ENCODE measurements around the gene PCMTD2. TPM values are rescaled to one million over a fixed set of nuclear protein-coding genes. Genes with fewer than 3 reads are reported as not detected.

PCMTD2 gene
- total and polyA plus RNA-seq, 2 of the 13 experiments (the other 11 are each of a cell fraction or from before 2014, with no cell fraction given) = 47.0 to 76.9 TPM

DNA sequence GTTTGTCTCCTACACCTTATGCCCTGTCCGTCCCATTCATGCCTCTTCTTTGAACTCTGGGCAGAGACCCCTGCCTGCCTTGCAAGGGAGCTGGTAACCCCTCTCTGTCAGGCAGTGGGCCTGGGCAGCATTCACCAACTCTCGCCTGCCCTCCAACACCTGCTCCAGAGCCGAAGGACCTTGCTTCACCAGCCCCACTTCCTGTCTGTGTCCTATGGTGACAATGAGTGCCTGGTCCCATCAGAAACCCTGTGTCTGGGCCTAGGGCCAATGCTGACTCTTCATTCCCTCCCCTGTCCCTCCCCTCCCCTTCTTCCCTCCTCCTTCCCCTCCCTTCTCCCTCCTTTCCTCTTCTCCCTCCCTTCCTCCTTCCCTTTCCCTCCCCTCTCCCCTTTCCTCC, 22.8 kb upstream of the PCMTD2 start (continued):
- TF ChIP-seq, protein P1, sequence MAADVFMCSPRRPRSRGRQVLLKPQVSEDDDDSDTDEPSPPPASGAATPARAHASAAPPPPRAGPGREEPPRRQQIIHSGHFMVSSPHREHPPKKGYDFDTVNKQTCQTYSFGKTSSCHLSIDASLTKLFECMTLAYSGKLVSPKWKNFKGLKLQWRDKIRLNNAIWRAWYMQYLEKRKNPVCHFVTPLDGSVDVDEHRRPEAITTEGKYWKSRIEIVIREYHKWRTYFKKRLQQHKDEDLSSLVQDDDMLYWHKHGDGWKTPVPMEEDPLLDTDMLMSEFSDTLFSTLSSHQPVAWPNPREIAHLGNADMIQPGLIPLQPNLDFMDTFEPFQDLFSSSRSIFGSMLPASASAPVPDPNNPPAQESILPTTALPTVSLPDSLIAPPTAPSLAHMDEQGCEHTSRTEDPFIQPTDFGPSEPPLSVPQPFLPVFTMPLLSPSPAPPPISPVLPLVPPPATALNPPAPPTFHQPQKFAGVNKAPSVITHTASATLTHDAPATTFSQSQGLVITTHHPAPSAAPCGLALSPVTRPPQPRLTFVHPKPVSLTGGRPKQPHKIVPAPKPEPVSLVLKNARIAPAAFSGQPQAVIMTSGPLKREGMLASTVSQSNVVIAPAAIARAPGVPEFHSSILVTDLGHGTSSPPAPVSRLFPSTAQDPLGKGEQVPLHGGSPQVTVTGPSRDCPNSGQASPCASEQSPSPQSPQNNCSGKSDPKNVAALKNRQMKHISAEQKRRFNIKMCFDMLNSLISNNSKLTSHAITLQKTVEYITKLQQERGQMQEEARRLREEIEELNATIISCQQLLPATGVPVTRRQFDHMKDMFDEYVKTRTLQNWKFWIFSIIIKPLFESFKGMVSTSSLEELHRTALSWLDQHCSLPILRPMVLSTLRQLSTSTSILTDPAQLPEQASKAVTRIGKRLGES (CRISPR knock-in tag; IDR thresholded peaks at IDR 0.05; ENCODE audit: borderline replicate concordance) = no peak
- TF ChIP-seq ZNF7 (CRISPR knock-in tag; IDR thresholded peaks at IDR 0.05) (no peak), ZNF674 (CRISPR knock-in tag; IDR thresholded peaks at IDR 0.05; ENCODE audit: low read depth) (no peak), ZSCAN25 (CRISPR knock-in tag; IDR thresholded peaks at IDR 0.05) (peak; percentile 74; the same call in 1 of the 2 replicates), HES4 (CRISPR knock-in tag; IDR thresholded peaks at IDR 0.05; ENCODE audit: borderline replicate concordance) (no peak), ISX (CRISPR knock-in tag; conservative IDR thresholded peaks at IDR 0.05) (no peak), ZNF484 (CRISPR knock-in tag; IDR thresholded peaks at IDR 0.05; ENCODE audit: borderline replicate concordance, low read depth) (no peak), NONO (IDR thresholded peaks at IDR 0.05) (no peak), NONO (CRISPR knock-in tag; conservative IDR thresholded peaks at IDR 0.05) (no peak), KLF13 (CRISPR knock-in tag; IDR thresholded peaks at IDR 0.05) (no peak), IKZF1 (IDR thresholded peaks at IDR 0.05) (no peak)

DNA sequence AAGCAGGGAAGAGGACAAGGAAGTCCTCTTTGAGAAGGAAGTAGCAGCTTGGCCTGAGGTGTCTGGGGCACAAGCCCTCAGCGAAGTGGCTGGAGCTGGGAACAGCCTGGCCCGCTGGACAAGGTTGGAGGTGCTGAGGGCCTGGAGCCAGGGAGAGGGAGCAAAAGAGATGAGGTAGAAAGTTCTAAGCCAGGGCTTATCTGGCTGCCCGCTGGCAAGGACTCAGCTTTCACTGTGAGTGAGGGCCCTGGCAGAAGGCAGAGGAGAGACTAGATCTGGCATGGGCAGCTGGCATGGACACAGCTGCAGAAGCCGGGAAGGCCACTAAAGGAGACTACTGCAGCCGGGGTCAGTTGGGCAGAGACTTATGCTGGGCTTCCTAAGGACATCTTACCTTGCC, 21.8 kb upstream of the PCMTD2 start:
- peaks cover under 1 to 20% of the 10 kb centered on the region in 2 experiments; a peak in 3 of 5 replicates for H3K27me3 ChIP-seq (ENCODE audit: control insufficient read depth in 1 of 2, insufficient read depth in 2 of 2, low read length in 2 of 2)
- no peaks in the 10 kb centered on the region for H3K36me3 ChIP-seq (replicated peaks in 1 of 2; ENCODE audit: control insufficient read depth in 1 of 2, insufficient read depth in 2 of 2, low read length in 2 of 2)
- H3K4me3 ChIP-seq (replicated peaks in 1 of 3; ENCODE audit: insufficient read depth in 1 of 3, low read depth in 2 of 3, low read length in 3 of 3) = no peak overlapping the region
- H4K20me1 ChIP-seq (ENCODE audit: insufficient read depth, low read length) = no peaks in the 10 kb centered on the region
- ChIA-PET CTCF (ENCODE audit: low intra/inter-chr PET ratio, low total read pairs) (no interaction called here), POLR2A (interaction anchor here (0.7 to 2.4 kb wide), 5 partner anchors 9 to 22 kb away, joined by 3 to 16 read pairs (median 6); partner anchors contain the start of gene PCMTD2)
- no peaks in the 10 kb centered on the region for H3K9me3 ChIP-seq (ENCODE audit: low read length)
- intact Hi-C loops (cut with micrococcal nuclease; ENCODE audit: unreplicated experiment) (no loop called here), in situ Hi-C loops (cut with HindIII; ENCODE audit: extremely low pct_ligation_motif_present, low pct_unique_long_range_greater_than_20kb) (no loop called here)
- TF ChIP-seq, protein P2, sequence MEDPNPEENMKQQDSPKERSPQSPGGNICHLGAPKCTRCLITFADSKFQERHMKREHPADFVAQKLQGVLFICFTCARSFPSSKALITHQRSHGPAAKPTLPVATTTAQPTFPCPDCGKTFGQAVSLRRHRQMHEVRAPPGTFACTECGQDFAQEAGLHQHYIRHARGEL (CRISPR knock-in tag; IDR thresholded peaks at IDR 0.05) = no peak
- TF ChIP-seq ZMYM3 (CRISPR knock-in tag; IDR thresholded peaks at IDR 0.05) = no peak
- no peak for TF ChIP-seq HOXA9 (CRISPR knock-in tag; IDR thresholded peaks at IDR 0.05; ENCODE audit: borderline replicate concordance)
- no peak for TF ChIP-seq IKZF1 (IDR thresholded peaks at IDR 0.05)
- no peak for TF ChIP-seq HNRNPK (IDR thresholded peaks at IDR 0.05; ENCODE audit: low read depth, low read length, poor library complexity, severe bottlenecking)
- TF ChIP-seq ZNF891 (CRISPR knock-in tag; IDR thresholded peaks at IDR 0.05) = no peak
- TF ChIP-seq NCOA2 (CRISPR knock-in tag; IDR thresholded peaks at IDR 0.05) = no peak
- peak; percentile 2 for ATAC-seq
- no peaks in the 10 kb centered on the region for H3K79me2 ChIP-seq (ENCODE audit: insufficient read depth, low read length)
- WGBS (ENCODE audit: low lambda C conversion rate) = 56% methylated on average over 5 of the region's 5 CpGs
- BruUV-seq (replicated peaks) = no TSS peak
- H3K4me1 ChIP-seq (ENCODE audit: insufficient read depth, low read length) = peaks cover 57% of the 10 kb centered on the region
- peak overlapping the region; percentile 25 for H3K4me2 ChIP-seq (ENCODE audit: low read depth, low read length)
- no peak overlapping the region for H3K27ac ChIP-seq (ENCODE audit: extremely low read length, insufficient read depth, low read length)
- H2AFZ ChIP-seq (ENCODE audit: low read length) = no peak overlapping the region
- no peak for DNase-seq (ENCODE audit: low spot score)
- H3K9ac ChIP-seq (ENCODE audit: insufficient read depth, low read depth, low read length) = no peak overlapping the region
- FAIRE-seq = no peak
